Hepatocyte (in vitro differentiated cells): Measurements from ENCODE around the gene TMEM255A.

ENCODE experiments used
- EZH2phosphoT487 ChIP-seq: fragments of 200-600 bp; sonication (generic); IDR thresholded peaks from one replicate; pipeline ENCODE4 v1.6.1; 2018; ENCODE audit warnings: antibody characterized with exemption, mild to moderate bottlenecking, low read depth, moderate library complexity; ENCODE audit not compliant: unreplicated experiment, severe bottlenecking
- TF ChIP-seq, protein P1 (sequence below): fragments of 200-600 bp; sonication (generic); IDR thresholded peaks from 2 replicates; pipeline ENCODE4 v1.5.1; 2016; ENCODE audit warnings: antibody characterized with exemption, mild to moderate bottlenecking; ENCODE audit not compliant: poor library complexity

DNA sequence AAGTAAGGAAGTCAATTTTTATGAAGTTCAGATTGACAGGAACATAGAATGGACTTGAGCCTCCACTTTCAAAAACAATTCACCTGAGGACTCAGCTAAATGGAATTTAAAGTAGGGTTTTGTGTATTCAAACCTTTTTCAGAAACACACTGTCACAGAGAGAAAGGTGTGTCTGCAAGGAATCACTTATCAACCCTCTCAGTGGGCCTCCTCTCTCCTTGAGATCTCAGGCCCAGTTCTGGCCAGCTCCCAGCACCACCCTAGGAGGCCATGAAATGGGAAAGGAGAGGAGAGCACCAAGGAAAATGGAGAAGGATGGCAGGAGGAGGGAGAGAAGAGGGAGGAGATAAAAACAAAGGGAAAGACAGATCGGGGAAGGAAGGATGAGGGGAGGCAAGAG lies 28.6 kb downstream of the TMEM255A start:
- TF ChIP-seq, protein P1, sequence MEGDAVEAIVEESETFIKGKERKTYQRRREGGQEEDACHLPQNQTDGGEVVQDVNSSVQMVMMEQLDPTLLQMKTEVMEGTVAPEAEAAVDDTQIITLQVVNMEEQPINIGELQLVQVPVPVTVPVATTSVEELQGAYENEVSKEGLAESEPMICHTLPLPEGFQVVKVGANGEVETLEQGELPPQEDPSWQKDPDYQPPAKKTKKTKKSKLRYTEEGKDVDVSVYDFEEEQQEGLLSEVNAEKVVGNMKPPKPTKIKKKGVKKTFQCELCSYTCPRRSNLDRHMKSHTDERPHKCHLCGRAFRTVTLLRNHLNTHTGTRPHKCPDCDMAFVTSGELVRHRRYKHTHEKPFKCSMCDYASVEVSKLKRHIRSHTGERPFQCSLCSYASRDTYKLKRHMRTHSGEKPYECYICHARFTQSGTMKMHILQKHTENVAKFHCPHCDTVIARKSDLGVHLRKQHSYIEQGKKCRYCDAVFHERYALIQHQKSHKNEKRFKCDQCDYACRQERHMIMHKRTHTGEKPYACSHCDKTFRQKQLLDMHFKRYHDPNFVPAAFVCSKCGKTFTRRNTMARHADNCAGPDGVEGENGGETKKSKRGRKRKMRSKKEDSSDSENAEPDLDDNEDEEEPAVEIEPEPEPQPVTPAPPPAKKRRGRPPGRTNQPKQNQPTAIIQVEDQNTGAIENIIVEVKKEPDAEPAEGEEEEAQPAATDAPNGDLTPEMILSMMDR = no peak
- no peak for TF ChIP-seq EZH2phosphoT487
